Uterus (tissue), 2 donors: Measurements from ENCODE around the gene ITK.

ENCODE experiments used
- CTCF ChIP-seq, 4 experiments: fragments of 200-600 bp in 2 of 4; fragments of 450-650 bp in 2 of 4; sonication (generic) in 2 of 4; IDR thresholded peaks; one replicate each; pipeline ENCODE4 v1.5.1; 2016 to 2019; ENCODE audit warnings: antibody characterized with exemption in 4 of 4, mild to moderate bottlenecking in 2 of 4, moderate library complexity in 1 of 4
- POLR2A ChIP-seq, 2 donors: fragments of 450-650 bp; IDR thresholded peaks; one replicate each; pipeline ENCODE4 v1.6.1; 2016; ENCODE audit warnings: antibody characterized with exemption in 2 of 2, mild to moderate bottlenecking in 1 of 2, moderate library complexity in 1 of 2

GRCh38 chr5:157204765-157205164, 24.1 kb downstream of the ITK start:
- TF ChIP-seq POLR2A (IDR thresholded peaks at IDR 0.05) (no peak), CTCF (IDR thresholded peaks at IDR 0.05) (no peak)
